Measurements from ENCODE around the gene PRICKLE2.

- TF ChIP-seq, protein P1, sequence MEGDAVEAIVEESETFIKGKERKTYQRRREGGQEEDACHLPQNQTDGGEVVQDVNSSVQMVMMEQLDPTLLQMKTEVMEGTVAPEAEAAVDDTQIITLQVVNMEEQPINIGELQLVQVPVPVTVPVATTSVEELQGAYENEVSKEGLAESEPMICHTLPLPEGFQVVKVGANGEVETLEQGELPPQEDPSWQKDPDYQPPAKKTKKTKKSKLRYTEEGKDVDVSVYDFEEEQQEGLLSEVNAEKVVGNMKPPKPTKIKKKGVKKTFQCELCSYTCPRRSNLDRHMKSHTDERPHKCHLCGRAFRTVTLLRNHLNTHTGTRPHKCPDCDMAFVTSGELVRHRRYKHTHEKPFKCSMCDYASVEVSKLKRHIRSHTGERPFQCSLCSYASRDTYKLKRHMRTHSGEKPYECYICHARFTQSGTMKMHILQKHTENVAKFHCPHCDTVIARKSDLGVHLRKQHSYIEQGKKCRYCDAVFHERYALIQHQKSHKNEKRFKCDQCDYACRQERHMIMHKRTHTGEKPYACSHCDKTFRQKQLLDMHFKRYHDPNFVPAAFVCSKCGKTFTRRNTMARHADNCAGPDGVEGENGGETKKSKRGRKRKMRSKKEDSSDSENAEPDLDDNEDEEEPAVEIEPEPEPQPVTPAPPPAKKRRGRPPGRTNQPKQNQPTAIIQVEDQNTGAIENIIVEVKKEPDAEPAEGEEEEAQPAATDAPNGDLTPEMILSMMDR (IDR thresholded peaks at IDR 0.05; ENCODE audit: low read length), result no peak
- no peak for TF ChIP-seq EZH2 (IDR thresholded peaks at IDR 0.05; ENCODE audit: borderline replicate concordance, low read length)
Measured at GRCh38 chr3:64235605-64236004, 10.3 kb upstream of the PRICKLE2 start.
